ENCODE data around the gene HMGCL. TPM values are rescaled to one million over a fixed set of nuclear protein-coding genes. Genes with fewer than 3 reads are reported as not detected.
"Not testable (repeated sequence)": the region's sequence is repeated elsewhere in the genome, so short reads cannot be mapped to it uniquely, and the experiment has no call there.

The HMGCL gene
- total and polyA plus RNA-seq, 3 donors from 2014 or later: 38.8 to 54.3 (median 48.2) TPM

- Histone ChIP-seq H3K9me3 (no peaks in the 10 kb centered on the region), H3K27me3 (no peaks in the 10 kb centered on the region), H3K27ac (no peak overlapping the region), H3K4me1 (peaks cover 6% of the 10 kb centered on the region), H3K4me3 (no peak overlapping the region), H3K36me3 (ENCODE audit: low read depth, missing control alignments) (no peaks in the 10 kb centered on the region)
- DNase-seq: no peak
- 93 to 95% methylated on average over 1 of the region's 1 CpG for WGBS, 2 donors
- TF ChIP-seq CTCF (IDR thresholded peaks at IDR 0.05) (no peak), POLR2A (IDR thresholded peaks at IDR 0.05) (no peak)
- intact Hi-C loops (cut with DNase I; ENCODE audit: low total_unique reads): no loop called here
These were observed 2.5 kb upstream of the HMGCL start for GRCh38 chr1:23827717-23828116.

GRCh38 chr1:23826590-23826989, 1.4 kb upstream of the HMGCL start:
- H3K4me1 ChIP-seq; H3K36me3 ChIP-seq (ENCODE audit: low read depth, missing control alignments); DNase-seq; H3K27ac ChIP-seq; H3K9me3 ChIP-seq; H3K27me3 ChIP-seq; intact Hi-C loops (cut with DNase I; ENCODE audit: low total_unique reads); H3K4me3 ChIP-seq: not testable (repeated sequence)
- WGBS, 2 donors: 61 to 84% methylated on average over 13 of the region's 13 CpGs

- TF ChIP-seq CTCF (IDR thresholded peaks at IDR 0.05) (no peak), POLR2A (IDR thresholded peaks at IDR 0.05) (no peak)
- Histone ChIP-seq H3K4me3 (peak overlapping the region; percentile 77 to 84), H3K27ac (peak overlapping the region in 1 of 2 donors; percentile 93), H3K4me1 (peaks cover 6% of the 10 kb centered on the region), H3K36me3 (ENCODE audit: low read depth, missing control alignments) (no peaks in the 10 kb centered on the region), H3K9me3 (no peaks in the 10 kb centered on the region), H3K27me3 (no peaks in the 10 kb centered on the region)
- 32 to 46% methylated on average over 24 of the region's 24 CpGs for WGBS, 2 donors
- DNase-seq: no peak
- intact Hi-C loops (cut with DNase I; ENCODE audit: low total_unique reads): no loop called here
These were observed 713 bp upstream of the HMGCL start for GRCh38 chr1:23825762-23826522.

GRCh38 chr1:23824711-23825075, 536 bp downstream of the HMGCL start:
- 1% methylated on average over 8 of the region's 8 CpGs for WGBS, 2 donors
- Histone ChIP-seq H3K4me3 (peak overlapping the region; percentile 77 to 84), H3K36me3 (ENCODE audit: low read depth, missing control alignments) (no peaks in the 10 kb centered on the region), H3K27me3 (no peaks in the 10 kb centered on the region), H3K4me1 (peaks cover 6% of the 10 kb centered on the region), H3K27ac (peak overlapping the region; percentile 75 to 93), H3K9me3 (no peaks in the 10 kb centered on the region)
- TF ChIP-seq POLR2A (IDR thresholded peaks at IDR 0.05): no peak
- TF ChIP-seq CTCF (IDR thresholded peaks at IDR 0.05): no peak
- intact Hi-C loops (cut with DNase I; ENCODE audit: low total_unique reads): no loop called here
- DNase-seq: no peak

- WGBS, 2 donors: 76 to 89% methylated on average over 6 to 7 of the region's 7 CpGs
- intact Hi-C loops (cut with DNase I; ENCODE audit: low total_unique reads): no loop called here
- DNase-seq: no peak
- no peaks in the 10 kb centered on the region for H3K9me3 ChIP-seq
- no peak overlapping the region for H3K27ac ChIP-seq
- no peak overlapping the region for H3K4me3 ChIP-seq
- no peak for TF ChIP-seq POLR2A (IDR thresholded peaks at IDR 0.05)
- TF ChIP-seq CTCF (IDR thresholded peaks at IDR 0.05): no peak
- H3K4me1 ChIP-seq: peaks cover 6% of the 10 kb centered on the region
- no peaks in the 10 kb centered on the region for H3K36me3 ChIP-seq (ENCODE audit: low read depth, missing control alignments)
- H3K27me3 ChIP-seq: no peaks in the 10 kb centered on the region
These were observed 1.5 kb downstream of the HMGCL start for GRCh38 chr1:23823767-23824166.
